Measurements from ENCODE around the gene TFPI2.
"Not testable (repeated sequence)": the region's sequence is repeated elsewhere in the genome, so short reads cannot be mapped to it uniquely, and the experiment has no call there.

The TFPI2 gene

GRCh38 chr7:93920496-93921182, 30.1 kb upstream of the TFPI2 start:
- peak overlapping the region; percentile 69 for H3K4me3 ChIP-seq (replicated peaks; ENCODE audit: low read depth, low read length)
- DNase-seq (ENCODE audit: extremely low read depth, low read depth), result no peak
- TF ChIP-seq CTCF (IDR thresholded peaks at IDR 0.05; ENCODE audit: low read depth, low read length, missing control alignments), result no peak

- H3K4me3 ChIP-seq (replicated peaks; ENCODE audit: low read depth, low read length); DNase-seq (ENCODE audit: extremely low read depth, low read depth): not testable (repeated sequence)
Measured at GRCh38 chr7:93916315-93916714, 25.8 kb upstream of the TFPI2 start.

GRCh38 chr7:93915888-93916287, 25.3 kb upstream of the TFPI2 start:
- H3K4me3 ChIP-seq (replicated peaks; ENCODE audit: low read depth, low read length); DNase-seq (ENCODE audit: extremely low read depth, low read depth): not testable (repeated sequence)

DNA sequence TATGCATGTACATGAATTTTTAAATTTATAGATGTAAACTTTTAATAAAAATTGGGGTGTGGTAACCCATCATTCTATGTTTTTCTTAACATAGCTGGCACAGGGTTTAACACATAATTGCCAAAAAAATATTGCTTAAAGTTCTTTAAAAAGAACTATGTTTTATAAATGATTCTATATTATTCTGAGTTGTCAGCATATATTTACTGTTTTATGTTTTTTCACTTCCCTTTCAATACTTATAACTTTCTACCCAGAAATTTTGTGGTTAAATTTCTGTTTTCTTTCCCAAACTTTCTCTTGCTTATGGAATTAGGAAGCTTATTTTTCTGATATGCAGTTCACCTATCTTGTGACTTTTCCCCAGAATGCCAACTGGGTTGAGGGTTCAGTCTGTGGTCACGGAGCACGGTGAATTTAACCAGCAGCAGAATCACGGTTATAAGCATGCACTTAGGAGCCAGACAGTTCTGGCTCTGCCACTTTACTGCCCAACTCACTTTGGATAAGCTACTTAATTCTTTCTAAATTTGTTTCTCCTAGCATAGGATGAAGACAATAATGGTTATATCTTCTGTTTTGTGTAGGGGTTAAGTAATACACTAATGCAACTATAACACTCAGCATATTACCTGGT, 24.8 kb upstream of the TFPI2 start:
- H3K4me3 ChIP-seq (replicated peaks; ENCODE audit: low read depth, low read length); DNase-seq (ENCODE audit: extremely low read depth, low read depth): not testable (repeated sequence)

- no peak for DNase-seq (ENCODE audit: extremely low read depth, low read depth)
- no peak overlapping the region for H3K4me3 ChIP-seq (replicated peaks; ENCODE audit: low read depth, low read length)
- no peak for TF ChIP-seq CTCF (IDR thresholded peaks at IDR 0.05; ENCODE audit: low read depth, low read length, missing control alignments)
Measured at GRCh38 chr7:93914581-93915066, 24.1 kb upstream of the TFPI2 start.

GRCh38 chr7:93913197-93913596, 22.6 kb upstream of the TFPI2 start:
- TF ChIP-seq CTCF (IDR thresholded peaks at IDR 0.05; ENCODE audit: low read depth, low read length, missing control alignments), result no peak
- no peak for DNase-seq (ENCODE audit: extremely low read depth, low read depth)
- no peak overlapping the region for H3K4me3 ChIP-seq (replicated peaks; ENCODE audit: low read depth, low read length)

- H3K4me3 ChIP-seq (replicated peaks; ENCODE audit: low read depth, low read length); DNase-seq (ENCODE audit: extremely low read depth, low read depth): not testable (repeated sequence)
Measured at GRCh38 chr7:93911661-93912060, 21.1 kb upstream of the TFPI2 start.

DNA sequence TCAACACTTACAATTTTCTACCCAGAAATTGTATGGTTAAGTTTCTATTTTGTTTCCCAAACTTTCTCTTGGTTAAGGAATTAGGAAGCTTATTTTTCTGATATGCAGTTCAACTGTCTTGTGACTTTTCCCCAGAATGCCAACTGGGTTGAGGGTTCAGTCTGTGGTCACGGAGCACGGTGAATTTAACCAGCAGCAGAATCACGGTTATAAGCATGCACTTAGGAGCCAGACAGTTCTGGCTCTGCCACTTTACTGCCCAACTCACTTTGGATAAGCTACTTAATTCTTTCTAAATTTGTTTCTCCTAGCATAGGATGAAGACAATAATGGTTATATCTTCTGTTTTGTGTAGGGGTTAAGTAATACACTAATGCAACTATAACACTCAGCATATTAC, 20.7 kb upstream of the TFPI2 start:
- DNase-seq (ENCODE audit: extremely low read depth, low read depth); H3K4me3 ChIP-seq (replicated peaks; ENCODE audit: low read depth, low read length): not testable (repeated sequence)

DNA sequence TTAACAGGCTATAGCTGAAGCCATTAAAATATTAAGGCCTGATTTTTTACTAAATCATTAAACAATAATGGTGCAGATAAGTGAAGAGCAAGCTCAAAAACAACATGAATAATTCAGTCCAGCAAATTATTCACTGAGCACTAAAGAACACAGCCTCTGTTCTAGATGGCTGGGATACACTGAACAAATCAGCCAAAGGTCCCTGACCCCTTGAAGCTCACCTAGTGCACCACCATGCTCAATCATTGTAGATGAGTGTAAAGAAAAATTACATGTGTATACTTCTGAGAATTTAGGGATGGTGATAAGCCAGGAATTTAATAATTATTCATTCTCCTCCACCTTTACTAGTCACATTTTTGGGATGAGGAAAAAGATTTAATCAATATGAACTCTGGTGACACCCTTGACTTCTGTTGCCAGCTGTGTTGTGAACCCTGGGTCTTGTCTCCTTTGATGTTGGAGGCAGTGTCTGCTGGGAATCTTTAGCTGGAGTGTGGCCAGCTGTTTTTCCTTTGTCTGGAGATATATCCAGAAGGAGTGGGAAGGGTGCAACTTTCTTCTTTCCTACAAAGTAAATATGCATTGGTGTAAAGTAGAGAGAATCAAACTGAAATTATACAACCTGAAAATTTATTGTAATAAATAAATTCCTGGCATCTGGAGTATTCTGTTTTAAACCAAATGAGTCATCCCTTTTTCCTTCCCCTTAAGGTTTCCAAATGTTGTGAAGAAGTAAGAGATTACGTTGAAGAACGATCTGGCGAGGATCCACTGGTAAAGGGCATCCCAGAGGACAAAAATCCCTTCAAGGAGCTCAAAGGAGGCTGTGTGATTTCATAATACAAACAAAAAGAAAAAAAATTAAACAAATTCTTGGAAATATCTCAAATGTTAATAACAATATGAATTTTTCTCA, 19.8 kb upstream of the TFPI2 start:
- no peak for TF ChIP-seq CTCF (IDR thresholded peaks at IDR 0.05; ENCODE audit: low read depth, low read length, missing control alignments)
- H3K4me3 ChIP-seq (replicated peaks; ENCODE audit: low read depth, low read length), result no peak overlapping the region
- no peak for DNase-seq (ENCODE audit: extremely low read depth, low read depth)
